ENCODE results near the gene CTNNBL1.

DNA sequence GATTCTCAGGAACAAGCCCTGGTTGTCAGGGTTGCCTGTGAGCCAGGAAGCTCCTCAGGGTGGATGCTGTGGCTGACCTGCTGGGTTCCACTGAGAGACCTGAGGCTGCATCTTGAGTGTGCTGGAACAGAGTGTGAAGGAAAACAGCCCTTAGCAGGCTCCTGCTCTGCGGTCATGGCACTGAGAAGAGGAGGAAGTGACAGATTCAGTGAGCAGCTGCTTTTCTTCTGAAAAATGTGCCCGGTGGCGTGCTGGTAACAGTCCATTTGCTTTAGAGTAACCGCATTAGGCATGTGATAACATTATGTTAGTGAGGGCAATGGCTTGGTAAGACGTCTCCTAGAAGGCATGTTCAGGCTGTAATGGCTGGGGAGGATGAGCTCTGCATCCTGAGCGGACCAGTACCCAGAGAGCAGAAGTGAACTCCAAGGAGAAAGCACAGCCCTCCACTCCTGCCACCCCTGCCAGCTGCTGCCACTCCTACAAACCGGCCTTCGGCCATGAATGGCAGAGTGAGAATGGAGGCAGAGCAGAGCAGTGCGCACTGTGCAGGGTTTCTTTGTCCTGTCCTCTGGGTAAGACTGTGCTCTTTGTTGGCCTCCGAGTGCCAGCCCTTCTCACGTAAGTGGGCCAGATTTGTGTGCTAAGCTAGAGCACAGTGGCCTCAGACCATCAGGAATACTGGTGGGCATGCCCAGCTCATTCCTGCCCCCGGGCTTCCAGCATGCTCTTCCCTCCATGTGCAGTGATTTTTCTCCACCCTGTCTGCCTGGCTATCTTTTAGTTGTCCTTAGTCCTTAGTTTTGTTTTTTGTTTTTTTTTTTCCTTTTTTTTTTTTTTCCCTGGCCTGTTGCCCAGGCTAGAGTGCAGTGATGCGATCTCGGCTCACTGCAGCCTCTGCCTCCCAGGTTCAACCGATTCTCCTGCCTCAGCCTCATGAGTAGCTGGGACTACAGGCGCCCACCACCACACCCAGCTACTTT, 111.0 kb downstream of the CTNNBL1 start:
- TF ChIP-seq EP300 (IDR thresholded peaks at IDR 0.05) (no peak), CTCF (IDR thresholded peaks at IDR 0.05) (no peak), POLR2AphosphoS5 (IDR thresholded peaks at IDR 0.05) (no peak)

Data from esophagus muscularis mucosa (tissue), 4 donors.